Endothelial cell of umbilical vein (primary cell): ENCODE results near the gene SLC35B2. TPM values are rescaled to one million over a fixed set of nuclear protein-coding genes. Genes with fewer than 3 reads are reported as not detected.

Experiments
- BruUV-seq: library from RNA; stranded (reverse); fragments of 400-500 nt; replicated peaks from 2 replicates; lab custom pipeline; 2021; lab: Mats Ljungman, UMichigan
- CTCF ChIA-PET: fragments of 300-600, 350-600 bp; sonication (Branson Sonifier 250); formaldehyde crosslinking; loops from one replicate; lab custom pipeline; 2021; ENCODE audit warnings: antibody characterized with exemption, inconsistent platforms; lab: Charles Lee
- POLR2A ChIA-PET: fragments of 300-600, 350-600 bp; sonication (Branson Sonifier 250); formaldehyde crosslinking; loops from one replicate; lab custom pipeline; 2021; ENCODE audit warnings: antibody characterized with exemption, inconsistent platforms; lab: Charles Lee
- DNase-seq: peaks from one replicate; pipeline ENCODE4 v3.0.0-alpha.2; 2011; ENCODE audit warnings: low read depth, low spot score
- FAIRE-seq: peaks from 2 replicates; lab custom pipeline; 2011; peaks lifted over from hg19 to GRCh38; lab: Jason Lieb, UNC
- H2AFZ ChIP-seq: 2 replicates; pipeline ENCODE4 v1.6.0; 2012; ENCODE audit warnings: low read depth, low read length, control low read depth, inconsistent platforms
- H3K27ac ChIP-seq: 2 replicates; pipeline ENCODE4 v1.5.1; 2011; ENCODE audit warnings: low read depth, mild to moderate bottlenecking, control low read depth, low read length, moderate library complexity; ENCODE audit not compliant: insufficient read depth
- H3K27me3 ChIP-seq, 2 experiments: 2 replicates each; pipeline versions ENCODE4 v1.6.0 to v1.6.1; 2011; ENCODE audit warnings: low read length in 2 of 2, mixed read lengths in 1 of 2; ENCODE audit not compliant: control insufficient read depth in 2 of 2, insufficient read depth in 2 of 2
- H3K36me3 ChIP-seq, 2 experiments: 2 replicates in 1 of 2; 3 replicates in 1 of 2; pipeline ENCODE4 v1.5.1; 2011; ENCODE audit warnings: low read length in 2 of 2, mild to moderate bottlenecking in 1 of 2, moderate library complexity in 1 of 2; ENCODE audit not compliant: control insufficient read depth in 2 of 2, insufficient read depth in 2 of 2; ENCODE audit errors: extremely low read depth in 1 of 2
- H3K4me1 ChIP-seq: 3 replicates; pipeline ENCODE4 v1.5.1; 2011; ENCODE audit warnings: mild to moderate bottlenecking, low read length; ENCODE audit not compliant: control insufficient read depth, insufficient read depth; ENCODE audit errors: extremely low read depth
- H3K4me2 ChIP-seq: 2 replicates; pipeline ENCODE4 v1.6.1; 2011; ENCODE audit warnings: low read length, control low read depth, mixed read lengths; ENCODE audit not compliant: insufficient read depth
- H3K4me3 ChIP-seq, 3 experiments: fragments of 200-600 bp in 1 of 3; sonication (generic), shearing (Covaris generic) in 1 of 3; replicated peaks in 1 of 3; 2 replicates each; pipeline ENCODE4 v1.5.1; 2011 to 2016; ENCODE audit warnings: control low read depth in 3 of 3, low read length in 3 of 3, mild to moderate bottlenecking in 2 of 3, inconsistent platforms in 1 of 3, low read depth in 1 of 3, moderate library complexity in 1 of 3; ENCODE audit not compliant: insufficient read depth in 1 of 3
- H3K79me2 ChIP-seq: 2 replicates; pipeline ENCODE4 v1.6.0; 2012; ENCODE audit warnings: low read length, inconsistent platforms; ENCODE audit not compliant: control insufficient read depth, insufficient read depth
- H3K9ac ChIP-seq: replicated peaks from 2 replicates; pipeline ENCODE3; 2011; ENCODE audit warnings: low read length, control low read depth; ENCODE audit not compliant: insufficient read depth; ENCODE audit errors: extremely low read depth
- H3K9me1 ChIP-seq: replicated peaks from 3 replicates; pipeline ENCODE4 v1.6.0; 2011; ENCODE audit warnings: mild to moderate bottlenecking, low read length; ENCODE audit not compliant: control insufficient read depth, insufficient read depth; ENCODE audit errors: extremely low read depth
- H3K9me3 ChIP-seq: replicated peaks from 2 replicates; pipeline ENCODE4 v1.5.1; 2012; ENCODE audit warnings: low read length, inconsistent platforms; ENCODE audit not compliant: control insufficient read depth, insufficient read depth
- H4K20me1 ChIP-seq: replicated peaks from 2 replicates; pipeline ENCODE3; 2011; ENCODE audit warnings: mild to moderate bottlenecking, low read length; ENCODE audit not compliant: control insufficient read depth, insufficient read depth; ENCODE audit errors: extremely low read depth
- CTCF ChIP-seq, 2 donors: IDR thresholded peaks; 1 replicate in 1 of 2; 2 replicates in 1 of 2; pipeline ENCODE4 v1.5.1; 2011; ENCODE audit warnings: low read length in 2 of 2, mild to moderate bottlenecking in 2 of 2, moderate library complexity in 2 of 2, control low read depth in 1 of 2, inconsistent platforms in 1 of 2, low read depth in 1 of 2; ENCODE audit not compliant: insufficient read depth in 1 of 2; ENCODE audit errors: extremely low read depth in 1 of 2
- EZH2 ChIP-seq: IDR thresholded peaks from 2 replicates; pipeline ENCODE4 v1.6.1; 2012; ENCODE audit warnings: borderline replicate concordance, low read depth, mild to moderate bottlenecking, moderate library complexity, low read length, inconsistent platforms; ENCODE audit not compliant: severe bottlenecking
- FOS ChIP-seq: IDR thresholded peaks from 2 replicates; pipeline ENCODE4 v1.6.1; 2011; ENCODE audit warnings: mild to moderate bottlenecking, low read length, moderate library complexity, borderline replicate concordance; ENCODE audit not compliant: insufficient read depth
- GATA2 ChIP-seq: IDR thresholded peaks from 2 replicates; pipeline ENCODE4 v1.7.0; 2011; ENCODE audit warnings: low read depth, mild to moderate bottlenecking, moderate library complexity, mixed read lengths, low read length; ENCODE audit not compliant: insufficient read length, insufficient read depth
- JUN ChIP-seq: IDR thresholded peaks from 2 replicates; pipeline ENCODE4 v1.6.1; 2011; ENCODE audit warnings: borderline replicate concordance, low read depth; ENCODE audit not compliant: insufficient read length, insufficient read depth
- MAX ChIP-seq: IDR thresholded peaks from 2 replicates; pipeline ENCODE4 v1.6.1; 2011; ENCODE audit not compliant: insufficient read depth, insufficient read length
- MYC ChIP-seq: IDR thresholded peaks from one replicate; pipeline ENCODE4 v1.6.1; 2011; ENCODE audit warnings: mild to moderate bottlenecking, low read depth, low read length
- POLR2A ChIP-seq: IDR thresholded peaks from 2 replicates; pipeline ENCODE4 v1.6.1; 2012; ENCODE audit warnings: low read depth, mild to moderate bottlenecking, control low read depth, low read length
- POLR2AphosphoS5 ChIP-seq: IDR thresholded peaks from 2 replicates; pipeline ENCODE4 v1.6.1; 2012; ENCODE audit warnings: low read depth, mild to moderate bottlenecking, control low read depth, low read length, moderate library complexity; ENCODE audit not compliant: insufficient read depth
- dilution Hi-C: fragments of 300-500 bp; cut with MboI; formaldehyde crosslinking; loops from one replicate; pipeline ENCODE4 v1.15.0; 2019; ENCODE audit warnings: low sequenced_read_pairs; ENCODE audit not compliant: extremely low pct_ligation_motif_present
- intact Hi-C: fragments of 100-400 bp; cut with micrococcal nuclease; formaldehyde crosslinking; loops from one replicate; pipeline ENCODE4 v1.10.0; 2022
- polyA plus RNA-seq, 4 experiments: library from polyadenylated mRNA; depleted of rRNA in 3 of 4; stranded (reverse) in 3 of 4; unstranded in 1 of 4; fragments of >200 nt; gene quantifications; 2 replicates each; pipeline versions ENCODE4 v1.2.1 to v1.2.3, GENCODE V29; 2011 to 2012; ENCODE audit warnings: missing spikeins in 1 of 4
- total RNA-seq: library from RNA; stranded (reverse); gene quantifications from 2 replicates; pipeline ENCODE4 v1.2.3, GENCODE V29; 2021

Gene SLC35B2
- total and polyA plus RNA-seq, 2 donors (not counting 3 experiments of a cell fraction or from before 2014, with no cell fraction given), result 53.4 to 112 TPM

- BruUV-seq, result no TSS peak
- H4K20me1 ChIP-seq, result no peaks in the 10 kb centered on the region
- H3K9ac ChIP-seq, result no peak overlapping the region
- peaks cover 15% of the 10 kb centered on the region for H3K4me1 ChIP-seq
- ChIA-PET POLR2A (no interaction called here), CTCF (interaction anchor here (0.9 kb wide), 1 partner anchor 12 kb away, joined by 3 read pairs; no protein-coding TSS in a partner anchor)
- no peak overlapping the region for H3K4me3 ChIP-seq
- intact Hi-C loops, result no loop called here
- H2AFZ ChIP-seq, result no peak overlapping the region
- TF ChIP-seq EZH2, result no peak
- TF ChIP-seq POLR2AphosphoS5, result no peak
- TF ChIP-seq MAX, result no peak
- TF ChIP-seq POLR2A, result no peak
- no peak for TF ChIP-seq CTCF (IDR thresholded peaks at IDR 0.05; ENCODE audit: extremely low read depth in 1 of 2, insufficient read depth in 1 of 2, low read depth in 1 of 2, low read length in 2 of 2)
- no peak for TF ChIP-seq JUN
- TF ChIP-seq MYC, result no peak
- TF ChIP-seq GATA2, result no peak
- TF ChIP-seq FOS, result no peak
- peaks cover 2% of the 10 kb centered on the region for H3K79me2 ChIP-seq
- H3K9me3 ChIP-seq, result no peaks in the 10 kb centered on the region
- H3K4me2 ChIP-seq, result no peak overlapping the region
- DNase-seq (no peak), FAIRE-seq (no peak)
- no peaks in the 10 kb centered on the region for H3K27me3 ChIP-seq
- no peaks in the 10 kb centered on the region for H3K36me3 ChIP-seq
- dilution Hi-C loops, result no loop called here
- H3K9me1 ChIP-seq, result no peaks in the 10 kb centered on the region
- no peak overlapping the region for H3K27ac ChIP-seq
Measured at GRCh38 chr6:44214307-44214706, 43.0 kb downstream of the SLC35B2 start.
